GM21619 (cell line): ENCODE measurements around the gene MTOR.
A peak's percentile ranks its signal among the peaks of the same experiment; 100 is the strongest.
"Not testable (repeated sequence)": the region's sequence is repeated elsewhere in the genome, so short reads cannot be mapped to it uniquely, and the experiment has no call there.

Source experiments
- ATAC-seq: cut with Tn5 transposase; IDR thresholded peaks from one replicate; pipeline ENCODE4 v1.9.1; 2021; ENCODE audit not compliant: unreplicated experiment

MTOR gene

DNA sequence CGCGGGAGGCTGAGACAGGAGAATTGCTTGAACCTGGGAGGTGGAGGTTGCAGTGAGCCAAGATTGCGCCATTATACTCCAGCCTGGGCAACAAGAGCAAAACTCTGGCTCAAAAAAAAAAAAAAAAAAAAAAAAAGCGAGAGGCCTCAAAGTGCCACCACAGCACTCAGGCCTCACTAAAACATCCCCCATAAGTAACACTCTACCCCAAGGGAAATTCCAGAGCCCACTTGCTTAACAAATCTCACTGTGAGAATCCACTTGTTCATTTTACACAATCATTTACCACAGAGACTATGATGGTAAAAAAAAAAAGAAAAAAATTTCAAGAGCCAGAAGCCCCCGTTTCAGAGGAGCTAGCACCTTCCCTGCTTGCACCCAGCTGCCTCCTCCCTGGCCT is 136.4 kb downstream of the MTOR start:
- ATAC-seq: no peak

- no peak for ATAC-seq
These were observed 137.4 kb downstream of the MTOR start for GRCh38 chr1:11124965-11125364.

GRCh38 chr1:11116318-11116717 is 146.0 kb downstream of the MTOR start:
- no peak for ATAC-seq

GRCh38 chr1:11114966-11115365 is 147.4 kb downstream of the MTOR start:
- no peak for ATAC-seq

- no peak for ATAC-seq
These were observed 153.1 kb downstream of the MTOR start for GRCh38 chr1:11109047-11109760.

GRCh38 chr1:11107599-11107998 is 154.8 kb downstream of the MTOR start:
- ATAC-seq: no peak

- no peak for ATAC-seq
These were observed 156.8 kb downstream of the MTOR start for GRCh38 chr1:11105586-11105985.

GRCh38 chr1:11101347-11101746 is 161.0 kb downstream of the MTOR start:
- no peak for ATAC-seq

GRCh38 chr1:11100806-11101205 is 161.5 kb downstream of the MTOR start:
- ATAC-seq: not testable (repeated sequence)

- no peak for ATAC-seq
These were observed 162.2 kb downstream of the MTOR start for GRCh38 chr1:11100149-11100493.

- ATAC-seq: peak; percentile 88
These were observed 162.8 kb downstream of the MTOR start, which contains the start of gene EXOSC10 for GRCh38 chr1:11099310-11100148. Gene EXOSC10, minus strand, starts transcription at chr1:11099869. Its CDS starts 38 bp downstream, at chr1:11099831.

- no peak for ATAC-seq
These were observed 163.4 kb downstream of the MTOR start for GRCh38 chr1:11098931-11099309.

DNA sequence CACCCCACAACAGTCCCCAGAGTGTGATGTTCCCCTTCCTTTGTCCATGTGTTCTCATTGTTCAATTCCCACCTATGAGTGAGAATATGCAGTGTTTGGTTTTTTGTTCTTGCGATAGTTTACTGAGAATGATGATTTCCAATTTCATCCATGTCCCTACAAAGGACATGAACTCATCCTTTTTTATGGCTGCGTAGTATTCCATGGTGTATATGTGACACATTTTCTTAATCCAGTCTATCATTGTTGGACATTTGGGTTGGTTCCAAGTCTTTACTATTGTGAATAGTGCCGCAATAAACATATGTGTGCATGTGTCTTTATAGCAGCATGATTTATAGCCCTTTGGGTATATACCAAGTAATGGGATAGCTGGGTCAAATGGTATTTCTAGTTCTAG is 178.6 kb downstream of the MTOR start:
- not testable (repeated sequence) for ATAC-seq

DNA sequence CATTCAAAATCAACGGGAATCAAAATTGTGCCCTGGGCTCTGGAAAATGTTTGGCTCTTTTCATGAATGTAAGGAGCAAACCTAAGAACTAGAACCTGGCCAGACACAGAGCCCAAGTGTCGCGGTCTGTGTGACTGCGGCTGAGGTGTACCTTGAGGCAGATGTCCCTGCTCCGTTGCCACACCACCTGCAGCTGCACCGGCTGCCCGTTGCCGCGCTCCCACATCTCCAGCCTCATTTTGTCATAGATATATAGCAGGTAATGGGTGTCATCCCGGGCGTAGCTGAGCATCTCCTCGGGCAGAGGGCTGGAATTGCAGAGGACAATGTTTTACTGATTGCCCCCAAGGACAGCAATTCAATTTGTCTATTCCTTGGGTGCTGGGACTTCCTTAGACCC is 181.4 kb downstream of the MTOR start:
- ATAC-seq: no peak

DNA sequence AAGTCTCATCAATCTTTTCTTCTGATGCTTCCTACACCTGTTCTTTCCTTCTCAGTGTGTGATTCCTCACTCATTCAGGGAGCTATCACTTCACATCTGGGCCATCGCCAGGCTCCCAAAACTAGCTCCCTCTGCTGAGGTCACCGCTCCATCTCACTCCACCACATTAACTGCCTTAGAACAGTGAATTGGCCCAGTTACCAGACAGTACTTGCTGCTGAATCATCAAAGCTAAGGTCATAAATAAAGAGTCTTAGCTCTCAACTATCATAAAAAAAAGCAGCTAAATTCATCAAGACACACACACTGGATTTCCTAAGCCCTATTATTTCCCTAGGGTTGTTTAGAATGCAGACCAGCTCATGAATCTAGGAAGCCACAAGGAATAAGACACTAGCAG is 183.7 kb downstream of the MTOR start:
- no peak for ATAC-seq

GRCh38 chr1:11073398-11073797 is 189.0 kb downstream of the MTOR start:
- not testable (repeated sequence) for ATAC-seq

DNA sequence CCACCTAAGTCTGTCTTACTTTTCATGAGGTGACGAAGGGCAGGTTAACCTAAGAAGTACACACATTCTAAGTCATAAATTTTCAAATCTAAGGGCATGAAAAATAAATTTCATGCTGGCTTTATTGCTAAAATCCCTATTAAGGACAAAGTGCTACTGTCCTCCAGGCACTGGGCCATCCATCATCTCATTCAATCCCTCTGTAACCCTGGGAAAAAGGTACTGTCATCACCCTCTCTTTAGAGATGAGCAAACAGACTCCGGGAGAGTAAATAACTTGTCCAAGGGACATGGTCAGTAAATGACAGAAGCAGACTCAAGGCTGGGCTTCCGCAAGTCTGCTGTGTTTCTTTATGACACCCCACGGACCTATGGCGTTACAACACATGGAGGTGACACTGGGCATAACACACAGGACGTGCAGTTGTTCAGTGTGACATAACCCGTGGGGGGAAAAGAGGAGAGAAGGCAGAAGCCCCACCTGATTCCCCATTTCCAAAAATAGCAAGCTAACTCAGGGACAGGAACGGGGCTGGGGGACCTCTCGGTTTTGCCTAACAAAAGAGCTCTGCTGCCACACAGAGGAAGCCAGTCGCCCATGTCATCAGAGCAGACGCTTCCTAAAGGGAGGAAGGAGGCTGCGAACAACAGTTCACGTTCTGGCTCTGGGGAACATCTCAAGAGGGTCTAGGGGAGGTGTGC is 190.0 kb downstream of the MTOR start:
- ATAC-seq: no peak

DNA sequence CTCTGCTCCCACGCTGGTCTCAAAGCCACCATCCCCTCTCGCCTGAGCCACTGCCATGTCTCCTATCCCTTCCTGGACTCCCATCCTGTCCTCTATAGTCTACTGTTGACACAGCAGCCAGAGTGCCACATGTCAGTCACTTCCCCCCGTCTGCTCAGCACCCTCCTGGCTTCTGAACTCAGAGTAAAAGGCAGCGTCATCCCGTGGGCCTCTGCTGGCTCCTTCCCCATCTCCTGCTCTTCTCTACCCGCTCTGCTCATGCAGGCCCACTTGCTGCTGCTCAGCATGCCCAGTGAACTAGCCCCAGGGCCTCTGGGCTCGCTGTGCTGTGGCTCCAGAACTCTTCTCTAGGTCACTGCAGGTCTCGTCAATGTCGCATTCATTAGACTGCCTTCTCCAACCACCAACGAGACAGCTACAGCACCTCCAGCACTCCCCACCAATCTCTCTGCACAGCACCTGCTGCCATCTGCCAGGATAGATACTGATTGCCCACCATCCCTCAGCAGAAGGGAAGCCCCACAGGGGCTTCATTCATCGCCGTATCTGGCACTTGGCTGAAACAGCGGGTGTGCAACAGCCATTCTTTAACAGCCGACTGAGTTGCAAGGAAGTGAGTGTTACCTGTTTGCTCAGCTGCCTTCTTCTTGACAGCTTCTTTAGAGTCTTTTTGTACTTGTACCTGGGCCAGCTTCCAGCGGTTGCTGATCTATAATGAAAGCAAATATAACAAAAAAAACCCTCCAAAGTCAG is 190.7 kb downstream of the MTOR start:
- ATAC-seq: no peak

DNA sequence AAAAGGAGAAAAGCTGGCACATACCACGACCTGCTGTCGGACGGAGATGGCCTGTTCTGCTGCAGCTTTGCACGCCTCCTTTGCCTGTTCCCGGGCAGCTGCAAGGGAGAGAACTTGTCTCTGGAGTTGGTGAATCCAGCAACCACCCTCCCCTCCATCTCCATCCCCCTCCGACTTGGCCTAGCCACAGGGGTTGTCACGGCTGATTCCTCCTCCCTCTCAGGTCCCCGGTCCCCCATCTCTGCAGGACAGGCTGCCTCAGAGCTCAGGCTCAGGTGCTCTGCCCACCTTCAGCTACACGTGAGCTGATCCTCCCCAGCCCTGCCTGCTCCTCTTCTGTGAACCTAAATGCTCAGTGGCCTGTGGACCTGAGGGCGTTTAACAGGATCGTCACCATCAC is 191.5 kb downstream of the MTOR start:
- ATAC-seq: no peak

- no peak for ATAC-seq
These were observed 193.5 kb downstream of the MTOR start for GRCh38 chr1:11068600-11069473.
